ENCODE measurements around the gene S100A11. TPM values are rescaled to one million over a fixed set of nuclear protein-coding genes. Genes with fewer than 3 reads are reported as not detected.

Gene S100A11
- polyA plus RNA-seq, 3 donors: 1,184 to 3,364 (median 2,621) TPM

DNA sequence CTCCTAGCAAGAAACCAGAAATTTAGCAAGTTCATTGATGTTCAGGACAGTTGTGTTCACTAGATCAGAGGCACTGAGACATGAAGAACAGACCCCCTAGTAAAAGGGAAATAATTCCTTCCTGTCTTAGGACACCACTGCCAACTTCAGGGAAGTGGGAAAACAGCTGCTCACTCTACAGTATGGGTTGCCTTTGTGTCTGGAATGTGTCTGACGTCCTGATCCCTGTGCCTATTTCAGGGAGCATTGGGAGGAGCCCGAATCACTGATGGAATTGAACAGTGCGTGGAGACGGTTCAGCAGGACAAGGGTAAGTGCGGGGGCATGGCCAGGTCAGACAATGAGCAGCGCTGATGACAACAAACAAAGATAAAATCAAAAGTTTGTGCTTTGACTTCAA, 21.0 kb downstream of the S100A11 start:
- Mint-ChIP-seq H3K9me3 (peaks cover 0 to 4% (median 0%) of the 10 kb centered on the region in 7 donors), H3K27ac (no peak overlapping the region), H3K36me3 (no peaks in the 10 kb centered on the region), H3K27me3 (ENCODE audit: low read depth in 3 of 3) (peaks cover 2 to 5% (median 3%) of the 10 kb centered on the region in 3 donors), H3K4me3 (no peak overlapping the region), H3K4me1 (peaks cover 8% of the 10 kb centered on the region)
- no peak overlapping the region for H3K27ac ChIP-seq (ENCODE audit: low read depth in 1 of 2, low read length in 2 of 2)
- no peak overlapping the region for H3K9ac ChIP-seq (ENCODE audit: insufficient read depth, low read length, poor library complexity, severe bottlenecking)
- peaks cover 0 to under 1% of the 10 kb centered on the region in 2 donors for H3K4me1 ChIP-seq (ENCODE audit: control insufficient read depth in 1 of 2, insufficient read depth in 2 of 2, low read length in 2 of 2)
- H3K79me2 ChIP-seq (ENCODE audit: insufficient read depth, low read length): no peaks in the 10 kb centered on the region
- intact Hi-C loops (cut with micrococcal nuclease): no loop called here
- H4K20me1 ChIP-seq (ENCODE audit: insufficient read depth, low read length): no peaks in the 10 kb centered on the region
- no peaks in the 10 kb centered on the region for H3K9me3 ChIP-seq (replicated peaks in 1 of 2; ENCODE audit: control insufficient read depth in 1 of 2, insufficient read depth in 1 of 2, low read length in 2 of 2)
- H3K4me3 ChIP-seq (replicated peaks in 1 of 3; ENCODE audit: low read depth in 2 of 3, low read length in 3 of 3): no peak overlapping the region
- H3K27me3 ChIP-seq (ENCODE audit: control insufficient read depth in 2 of 2, insufficient read depth in 2 of 2, low read length in 2 of 2): no peaks in the 10 kb centered on the region
- no peak for DNase-seq
- no peaks in the 10 kb centered on the region for H3K36me3 ChIP-seq (replicated peaks in 1 of 2; ENCODE audit: control insufficient read depth in 1 of 2, insufficient read depth in 2 of 2, low read length in 2 of 2)
- TF ChIP-seq CTCF (IDR thresholded peaks at IDR 0.05): no peak
- WGBS (ENCODE audit: insufficient coverage): 80% methylated on average over 5 of the region's 6 CpGs
- H3K4me2 ChIP-seq (replicated peaks; ENCODE audit: extremely low read depth, low read length, poor library complexity, severe bottlenecking): no peak overlapping the region
- H2AFZ ChIP-seq (ENCODE audit: insufficient read depth, low read depth, low read length, poor library complexity, severe bottlenecking): no peak overlapping the region

DNA sequence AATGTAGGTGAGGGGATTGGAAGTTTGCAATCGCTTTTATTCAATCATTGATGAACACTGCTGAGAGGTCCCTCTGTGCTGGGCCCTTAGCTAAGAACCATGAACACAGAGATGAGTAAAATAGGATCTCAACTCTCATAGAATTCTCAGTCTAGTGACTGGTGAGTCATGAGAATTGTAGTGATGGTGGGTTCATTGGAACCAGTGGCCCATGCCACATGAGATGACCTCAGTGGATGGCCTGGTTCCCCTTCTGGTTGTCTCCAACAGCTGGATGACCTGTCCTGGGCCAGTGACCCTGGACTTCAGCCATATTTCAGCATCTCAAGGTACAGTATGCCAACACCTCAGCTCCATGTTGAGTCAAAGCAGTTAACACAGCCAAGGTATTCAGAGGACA, 21.9 kb downstream of the S100A11 start:
- no peaks in the 10 kb centered on the region for H3K4me1 ChIP-seq (ENCODE audit: control insufficient read depth in 1 of 2, insufficient read depth in 2 of 2, low read length in 2 of 2)
- no peak overlapping the region for H3K4me3 ChIP-seq (replicated peaks in 1 of 3; ENCODE audit: low read depth in 2 of 3, low read length in 3 of 3)
- no peaks in the 10 kb centered on the region for H4K20me1 ChIP-seq (ENCODE audit: insufficient read depth, low read length)
- H3K4me2 ChIP-seq (replicated peaks; ENCODE audit: extremely low read depth, low read length, poor library complexity, severe bottlenecking): no peak overlapping the region
- H3K4me3 Mint-ChIP-seq: no peak overlapping the region
- H3K36me3 Mint-ChIP-seq: no peaks in the 10 kb centered on the region
- no peaks in the 10 kb centered on the region for H3K79me2 ChIP-seq (ENCODE audit: insufficient read depth, low read length)
- peaks cover 0 to 5% (median 1%) of the 10 kb centered on the region in 3 donors for H3K27me3 Mint-ChIP-seq (ENCODE audit: low read depth in 3 of 3)
- no peak overlapping the region for H3K27ac ChIP-seq (ENCODE audit: low read depth in 1 of 2, low read length in 2 of 2)
- H3K9me3 ChIP-seq (replicated peaks in 1 of 2; ENCODE audit: control insufficient read depth in 1 of 2, insufficient read depth in 1 of 2, low read length in 2 of 2): no peaks in the 10 kb centered on the region
- no peaks in the 10 kb centered on the region for H3K27me3 ChIP-seq (ENCODE audit: control insufficient read depth in 2 of 2, insufficient read depth in 2 of 2, low read length in 2 of 2)
- H3K27ac Mint-ChIP-seq: peak overlapping the region in 1 of 7 donors; percentile 17
- no peak for TF ChIP-seq CTCF (IDR thresholded peaks at IDR 0.05)
- H2AFZ ChIP-seq (ENCODE audit: insufficient read depth, low read depth, low read length, poor library complexity, severe bottlenecking): no peak overlapping the region
- intact Hi-C loops (cut with micrococcal nuclease): no loop called here
- no peaks in the 10 kb centered on the region for H3K36me3 ChIP-seq (replicated peaks in 1 of 2; ENCODE audit: control insufficient read depth in 1 of 2, insufficient read depth in 2 of 2, low read length in 2 of 2)
- peak in 1 of 3 donors; percentile 36 for DNase-seq
- no peak overlapping the region for H3K9ac ChIP-seq (ENCODE audit: insufficient read depth, low read length, poor library complexity, severe bottlenecking)
- peaks cover 5% of the 10 kb centered on the region for H3K4me1 Mint-ChIP-seq
- WGBS (ENCODE audit: insufficient coverage): 100% methylated on average over 1 of the region's 1 CpG
- peaks cover 0 to 4% (median 0%) of the 10 kb centered on the region in 7 donors for H3K9me3 Mint-ChIP-seq

All from CD14-positive monocyte (primary cell).